Measurements from ENCODE around the gene RRP15.

The RRP15 gene

DNA sequence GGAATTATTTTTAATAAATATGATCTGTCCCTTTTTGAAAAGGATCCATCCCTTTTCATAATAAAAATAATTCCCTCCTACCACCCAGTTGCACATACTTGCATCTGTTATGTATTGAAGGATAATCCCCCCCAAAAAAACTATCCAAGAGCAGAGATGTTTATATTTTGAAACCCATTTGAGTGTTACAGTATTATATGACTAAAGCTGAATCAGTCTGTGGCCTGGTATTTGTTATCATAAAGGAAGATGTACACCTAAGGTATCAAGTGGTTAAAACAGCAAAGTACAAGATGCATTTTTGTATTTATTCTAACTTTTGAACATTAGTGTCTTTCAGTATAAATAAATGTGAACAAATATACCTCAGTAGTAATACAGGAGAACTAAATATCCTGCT is 47.3 kb downstream of the RRP15 start:
- no peak for DNase-seq (ENCODE audit: extremely low spot score, insufficient read length, low read depth)
- no peak for FAIRE-seq

DNA sequence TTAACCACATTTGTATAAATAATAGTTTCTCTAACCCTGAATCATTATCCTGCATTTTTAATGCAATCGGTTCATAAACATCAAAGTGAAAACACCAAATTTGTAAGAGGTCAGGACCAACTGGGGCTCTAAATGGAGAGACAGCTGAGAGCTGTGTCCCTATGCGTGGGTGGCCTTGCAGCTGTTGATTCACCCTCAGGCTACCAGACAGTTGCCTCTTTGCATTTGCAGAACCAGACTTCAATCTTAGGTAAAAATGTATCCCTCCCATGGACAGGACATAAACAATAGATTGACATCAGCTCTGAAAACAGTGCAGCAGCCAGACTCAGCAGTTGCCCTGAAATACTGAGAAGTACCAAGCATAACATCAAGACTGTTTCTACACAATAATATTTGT is 51.2 kb downstream of the RRP15 start:
- DNase-seq (ENCODE audit: extremely low spot score, insufficient read length, low read depth) (no peak), FAIRE-seq (no peak)

DNA sequence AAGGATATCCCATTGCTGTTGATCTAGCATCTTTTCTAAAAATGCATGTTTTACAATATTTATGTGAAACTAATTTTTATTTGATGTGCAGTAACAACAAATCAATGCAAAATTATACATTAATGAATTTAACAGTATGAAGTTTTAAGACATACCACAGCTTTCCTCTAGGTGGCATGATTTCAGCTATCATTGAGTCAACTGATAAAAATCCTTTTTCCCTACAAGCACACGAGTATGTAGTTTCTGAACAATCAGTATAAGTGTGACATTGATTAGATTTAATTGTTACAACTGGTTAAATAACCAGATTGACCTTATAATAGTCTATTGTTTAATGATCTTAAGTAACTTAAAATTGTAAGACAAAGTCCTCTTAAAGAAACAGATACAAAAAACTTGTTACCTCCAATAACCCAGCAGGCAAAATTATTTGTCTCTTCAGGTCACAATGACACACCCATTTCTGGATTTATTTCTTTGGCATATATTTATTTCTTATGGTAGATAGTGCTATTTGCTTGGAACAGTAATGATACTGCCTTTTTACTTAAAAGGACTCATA is 54.3 kb downstream of the RRP15 start:
- FAIRE-seq: peak; percentile 79
- DNase-seq (ENCODE audit: extremely low spot score, insufficient read length, low read depth): no peak

DNA sequence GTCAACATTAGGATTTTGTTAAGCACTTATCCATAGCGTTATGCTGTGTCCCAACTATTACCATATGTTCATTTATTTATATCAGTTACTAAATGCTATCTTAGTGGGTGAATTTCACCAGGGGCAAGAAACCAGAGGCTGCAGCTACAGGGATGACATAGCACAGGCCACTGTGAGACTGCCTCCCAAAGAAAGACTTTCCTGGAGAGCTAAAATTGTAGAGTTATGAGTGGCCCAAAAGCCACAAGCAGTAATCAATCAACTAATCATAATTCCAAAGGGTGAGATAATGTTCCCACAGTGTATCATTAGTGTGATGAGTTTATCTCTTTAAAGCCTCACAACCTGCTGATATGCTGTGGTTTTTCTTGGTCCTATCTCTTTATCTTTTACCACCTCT is 56.2 kb downstream of the RRP15 start:
- DNase-seq (ENCODE audit: extremely low spot score, insufficient read length, low read depth): no peak
- FAIRE-seq: no peak

DNA sequence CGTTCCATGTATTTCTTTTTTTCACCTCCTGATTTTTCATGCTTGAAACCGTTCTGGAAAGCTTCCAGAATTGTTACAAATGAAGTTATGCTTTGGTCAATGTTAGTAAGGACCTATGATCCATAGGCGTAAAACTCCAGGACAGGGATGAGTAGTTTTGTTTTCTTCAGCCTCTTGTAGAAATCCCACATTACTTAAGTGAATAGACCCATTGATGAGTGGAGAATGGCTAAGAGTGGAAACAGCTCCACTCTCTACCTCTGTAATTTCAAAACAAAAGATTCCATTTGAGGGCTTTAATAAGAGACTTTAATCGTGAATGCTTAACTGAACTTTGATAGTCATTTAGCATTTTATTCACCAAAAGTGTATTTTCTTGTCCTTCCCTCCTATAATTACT is 57.0 kb downstream of the RRP15 start:
- FAIRE-seq: no peak
- DNase-seq (ENCODE audit: extremely low spot score, insufficient read length, low read depth): no peak

DNA sequence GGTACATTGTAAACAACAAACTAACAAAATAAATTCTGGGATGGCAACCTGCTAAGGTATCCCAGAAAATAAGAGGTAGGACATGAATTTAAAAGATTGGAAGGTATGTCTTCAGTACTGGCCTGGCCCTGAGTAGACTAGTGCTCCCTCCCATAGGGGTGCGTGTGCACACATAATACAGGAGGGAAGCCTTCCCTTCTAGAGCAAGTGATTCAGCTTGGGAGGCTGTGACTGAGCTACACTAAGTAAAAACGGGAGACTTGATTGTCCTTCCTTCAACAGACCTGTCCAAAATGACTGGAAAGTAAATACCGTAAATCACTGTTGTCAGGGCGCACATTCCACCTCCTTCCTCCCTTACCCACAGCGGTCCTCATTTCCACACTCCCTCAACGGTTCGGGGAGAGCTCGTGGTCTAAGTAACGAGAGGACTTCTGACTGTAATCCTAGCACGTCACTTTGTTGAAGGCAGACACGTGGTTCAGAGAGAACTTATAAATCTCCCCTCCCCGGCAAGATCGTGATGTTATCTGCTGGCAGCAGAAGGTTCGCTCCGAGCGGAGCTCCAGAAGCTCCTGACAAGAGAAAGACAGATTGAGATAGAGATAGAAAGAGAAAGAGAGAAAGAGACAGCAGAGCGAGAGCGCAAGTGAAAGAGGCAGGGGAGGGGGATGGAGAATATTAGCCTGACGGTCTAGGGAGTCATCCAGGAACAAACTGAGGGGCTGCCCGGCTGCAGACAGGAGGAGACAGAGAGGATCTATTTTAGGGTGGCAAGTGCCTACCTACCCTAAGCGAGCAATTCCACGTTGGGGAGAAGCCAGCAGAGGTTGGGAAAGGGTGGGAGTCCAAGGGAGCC is 60.0 kb downstream of the RRP15 start, which contains the start of gene TGFB2:
Gene TGFB2 (plus strand): TSS at position 523 of the 859 bp plus-strand sequence. CDS start 1,366 bp downstream, outside the sequence.
- FAIRE-seq (peak; percentile 49), DNase-seq (ENCODE audit: extremely low spot score, insufficient read length, low read depth) (no peak)

DNA sequence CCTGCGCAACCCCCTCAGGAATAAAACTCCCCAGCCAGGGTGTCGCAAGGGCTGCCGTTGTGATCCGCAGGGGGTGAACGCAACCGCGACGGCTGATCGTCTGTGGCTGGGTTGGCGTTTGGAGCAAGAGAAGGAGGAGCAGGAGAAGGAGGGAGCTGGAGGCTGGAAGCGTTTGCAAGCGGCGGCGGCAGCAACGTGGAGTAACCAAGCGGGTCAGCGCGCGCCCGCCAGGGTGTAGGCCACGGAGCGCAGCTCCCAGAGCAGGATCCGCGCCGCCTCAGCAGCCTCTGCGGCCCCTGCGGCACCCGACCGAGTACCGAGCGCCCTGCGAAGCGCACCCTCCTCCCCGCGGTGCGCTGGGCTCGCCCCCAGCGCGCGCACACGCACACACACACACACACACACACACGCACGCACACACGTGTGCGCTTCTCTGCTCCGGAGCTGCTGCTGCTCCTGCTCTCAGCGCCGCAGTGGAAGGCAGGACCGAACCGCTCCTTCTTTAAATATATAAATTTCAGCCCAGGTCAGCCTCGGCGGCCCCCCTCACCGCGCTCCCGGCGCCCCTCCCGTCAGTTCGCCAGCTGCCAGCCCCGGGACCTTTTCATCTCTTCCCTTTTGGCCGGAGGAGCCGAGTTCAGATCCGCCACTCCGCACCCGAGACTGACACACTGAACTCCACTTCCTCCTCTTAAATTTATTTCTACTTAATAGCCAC is 60.7 kb downstream of the RRP15 start:
- peak; percentile 26 for FAIRE-seq
- DNase-seq (ENCODE audit: extremely low spot score, insufficient read length, low read depth): no peak

DNA sequence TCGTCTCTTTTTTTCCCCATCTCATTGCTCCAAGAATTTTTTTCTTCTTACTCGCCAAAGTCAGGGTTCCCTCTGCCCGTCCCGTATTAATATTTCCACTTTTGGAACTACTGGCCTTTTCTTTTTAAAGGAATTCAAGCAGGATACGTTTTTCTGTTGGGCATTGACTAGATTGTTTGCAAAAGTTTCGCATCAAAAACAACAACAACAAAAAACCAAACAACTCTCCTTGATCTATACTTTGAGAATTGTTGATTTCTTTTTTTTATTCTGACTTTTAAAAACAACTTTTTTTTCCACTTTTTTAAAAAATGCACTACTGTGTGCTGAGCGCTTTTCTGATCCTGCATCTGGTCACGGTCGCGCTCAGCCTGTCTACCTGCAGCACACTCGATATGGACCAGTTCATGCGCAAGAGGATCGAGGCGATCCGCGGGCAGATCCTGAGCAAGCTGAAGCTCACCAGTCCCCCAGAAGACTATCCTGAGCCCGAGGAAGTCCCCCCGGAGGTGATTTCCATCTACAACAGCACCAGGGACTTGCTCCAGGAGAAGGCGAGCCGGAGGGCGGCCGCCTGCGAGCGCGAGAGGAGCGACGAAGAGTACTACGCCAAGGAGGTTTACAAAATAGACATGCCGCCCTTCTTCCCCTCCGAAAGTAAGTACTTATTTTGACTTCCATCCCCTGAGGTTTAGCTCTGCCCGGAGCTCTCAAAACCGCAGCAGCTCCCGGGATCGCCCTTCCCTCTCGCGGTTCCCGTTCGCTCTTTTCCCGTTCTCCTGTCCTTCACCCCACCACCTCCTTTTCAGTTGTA is 61.5 kb downstream of the RRP15 start:
- DNase-seq (ENCODE audit: extremely low spot score, insufficient read length, low read depth) (no peak), FAIRE-seq (no peak)

DNA sequence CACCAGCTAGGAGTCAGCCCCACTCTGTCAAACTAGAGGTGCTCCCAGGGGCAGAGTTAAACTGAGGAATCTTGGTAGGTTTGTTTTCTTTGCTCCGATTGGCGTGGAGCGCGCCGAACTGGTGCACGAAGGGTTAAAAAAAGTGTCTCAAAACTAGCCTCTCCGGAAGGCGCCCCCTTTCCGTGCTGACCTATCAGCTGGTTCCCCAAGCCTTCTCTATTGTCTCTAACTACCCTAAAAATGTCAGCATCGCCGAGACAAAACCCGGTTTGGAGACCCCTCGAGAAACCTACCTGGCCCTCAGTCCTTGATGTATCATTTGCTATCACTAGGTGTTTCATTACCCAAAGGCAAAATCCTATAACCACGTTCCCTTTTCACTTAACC is 62.2 kb downstream of the RRP15 start:
- no peak for DNase-seq (ENCODE audit: extremely low spot score, insufficient read length, low read depth)
- FAIRE-seq: no peak

DNA sequence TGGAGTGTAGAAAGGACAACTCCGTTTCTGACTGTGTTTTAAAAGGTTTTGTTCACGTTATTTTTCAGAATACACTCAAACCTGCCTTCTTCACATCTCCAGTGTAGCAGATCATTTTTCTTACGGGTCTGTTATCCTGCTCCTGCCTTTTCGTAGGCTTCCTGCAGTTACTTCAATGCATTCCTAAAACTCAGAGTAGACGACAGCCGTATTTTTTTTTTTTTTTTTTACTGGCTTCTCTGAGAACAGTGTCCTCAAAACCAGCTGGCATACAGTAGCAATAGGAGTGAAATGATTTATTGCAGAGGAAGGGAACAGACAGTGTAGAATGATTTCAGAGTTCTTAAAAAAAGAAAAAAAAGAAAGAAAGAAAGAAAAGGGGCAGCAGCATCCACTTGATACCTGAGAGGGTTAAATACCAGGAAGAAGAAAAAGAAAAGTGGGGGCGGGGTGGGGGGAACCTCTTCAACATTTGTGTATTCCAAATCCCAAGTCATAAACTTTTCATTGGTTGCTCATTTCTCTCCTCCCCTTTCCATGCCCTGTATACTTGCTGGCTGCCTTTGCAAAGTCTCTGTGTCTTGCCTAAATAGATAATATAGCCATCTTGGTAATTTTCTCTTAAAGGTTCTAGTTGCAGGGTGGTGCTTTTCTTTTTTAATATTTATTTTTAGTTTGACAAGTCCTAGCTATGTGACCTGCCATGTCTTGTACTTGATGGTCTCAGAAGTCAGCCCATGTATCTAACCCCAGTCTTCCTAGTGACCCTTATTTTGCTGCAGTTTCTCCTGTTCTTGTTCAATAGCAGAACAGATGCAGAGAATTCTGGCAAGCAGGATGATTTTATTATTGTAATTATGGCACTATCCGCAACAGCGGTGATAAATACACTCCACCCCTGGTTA is 62.9 kb downstream of the RRP15 start:
- FAIRE-seq (no peak), DNase-seq (ENCODE audit: extremely low spot score, insufficient read length, low read depth) (no peak)

DNA sequence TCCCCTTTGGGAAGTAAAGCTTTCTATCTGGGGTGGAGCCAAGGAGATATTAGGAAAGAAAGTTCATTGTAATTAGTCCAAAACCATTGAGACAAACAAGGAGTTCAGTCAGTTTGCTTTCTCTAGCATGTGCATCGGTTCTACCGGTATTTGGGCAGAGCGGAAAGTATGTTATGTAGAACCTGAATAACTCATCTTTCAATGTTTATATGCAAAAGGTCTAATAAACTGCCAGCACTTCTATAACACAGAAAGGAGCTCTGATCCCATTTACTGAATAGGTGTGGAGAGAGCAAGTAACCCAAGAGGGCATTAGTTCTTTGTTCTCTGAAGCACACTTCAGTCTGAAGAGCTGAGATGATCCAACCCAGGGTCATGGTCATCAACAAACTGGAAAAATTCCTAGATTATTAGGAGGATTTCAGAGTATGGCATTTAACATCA is 63.6 kb downstream of the RRP15 start:
- DNase-seq (ENCODE audit: extremely low spot score, insufficient read length, low read depth) (no peak), FAIRE-seq (no peak)

DNA sequence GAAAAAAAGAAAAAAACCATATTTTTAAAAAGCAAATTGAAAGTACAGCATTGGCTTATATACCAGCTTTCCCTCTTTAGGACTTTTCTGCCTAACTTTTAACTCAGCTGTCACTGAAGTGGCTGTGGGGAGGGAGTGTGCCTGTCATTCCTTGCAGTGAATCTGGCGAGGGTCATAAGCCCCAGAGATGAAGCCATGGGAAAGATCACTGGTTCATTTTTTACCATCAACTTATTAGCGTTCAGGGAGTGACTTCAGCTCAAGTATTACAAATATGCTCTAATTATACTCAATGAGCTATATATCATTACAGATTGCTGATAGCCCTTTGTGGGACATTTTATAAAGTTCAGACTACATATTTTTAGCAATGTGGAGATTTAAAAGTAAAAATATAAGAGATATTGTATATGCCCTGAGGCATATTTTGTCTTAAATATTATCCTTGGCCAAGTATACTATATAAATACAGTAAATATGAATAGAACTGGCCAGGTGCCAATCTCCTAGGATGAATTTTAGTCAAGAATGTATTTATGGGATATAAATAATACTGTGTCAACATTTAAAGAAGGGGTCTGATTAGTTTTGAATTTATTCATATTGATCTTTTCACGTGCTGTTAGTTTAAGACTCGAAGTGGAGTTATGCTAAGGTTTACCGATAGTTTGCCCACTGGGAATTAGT is 64.4 kb downstream of the RRP15 start:
- DNase-seq (ENCODE audit: extremely low spot score, insufficient read length, low read depth) (no peak), FAIRE-seq (no peak)

DNA sequence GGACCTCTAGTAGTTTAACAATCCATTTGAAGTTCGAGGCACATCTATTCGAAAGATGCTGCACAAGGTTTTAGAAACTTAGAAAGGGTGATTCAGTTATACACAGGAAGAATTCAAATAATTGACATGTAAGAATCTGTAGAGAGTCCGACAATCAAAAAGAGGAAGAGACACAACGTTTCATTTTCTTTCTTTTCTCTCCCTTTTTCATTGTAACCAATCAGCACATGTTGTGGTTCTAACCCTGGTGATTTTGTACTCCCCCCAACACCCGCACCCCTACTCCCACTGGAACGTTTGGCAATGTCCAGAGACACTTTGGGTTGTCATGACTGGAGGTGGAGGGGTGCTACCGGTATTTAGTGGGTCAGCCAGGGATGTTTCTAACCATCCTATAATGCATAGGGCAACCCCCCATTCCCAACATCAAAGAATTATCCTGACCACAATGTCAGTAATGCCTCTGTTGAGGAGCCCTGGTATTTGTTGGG is 65.0 kb downstream of the RRP15 start:
- FAIRE-seq (no peak), DNase-seq (ENCODE audit: extremely low spot score, insufficient read length, low read depth) (no peak)

DNA sequence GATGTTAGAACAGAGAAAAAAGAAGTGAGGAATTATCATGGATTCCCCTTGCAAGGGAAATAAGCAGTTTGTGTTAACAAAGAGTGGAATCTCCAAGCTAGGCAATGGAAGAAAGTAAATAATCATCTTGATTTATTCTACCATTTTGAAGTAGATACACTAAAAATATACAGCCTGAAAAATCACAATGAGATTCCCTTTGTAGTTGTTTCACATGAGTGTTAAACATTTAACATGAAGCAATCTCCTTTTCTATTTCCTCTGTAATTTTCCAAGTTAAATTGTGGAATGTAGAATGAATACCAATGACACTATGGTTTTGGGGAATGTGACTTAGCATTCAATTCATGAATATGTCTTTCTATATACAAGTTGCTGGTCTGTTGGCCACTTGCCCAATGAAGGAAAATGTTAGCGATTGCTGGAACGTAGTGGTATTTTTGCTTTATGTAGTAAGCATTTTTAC is 65.7 kb downstream of the RRP15 start:
- DNase-seq (ENCODE audit: extremely low spot score, insufficient read length, low read depth): no peak
- FAIRE-seq: no peak

DNA sequence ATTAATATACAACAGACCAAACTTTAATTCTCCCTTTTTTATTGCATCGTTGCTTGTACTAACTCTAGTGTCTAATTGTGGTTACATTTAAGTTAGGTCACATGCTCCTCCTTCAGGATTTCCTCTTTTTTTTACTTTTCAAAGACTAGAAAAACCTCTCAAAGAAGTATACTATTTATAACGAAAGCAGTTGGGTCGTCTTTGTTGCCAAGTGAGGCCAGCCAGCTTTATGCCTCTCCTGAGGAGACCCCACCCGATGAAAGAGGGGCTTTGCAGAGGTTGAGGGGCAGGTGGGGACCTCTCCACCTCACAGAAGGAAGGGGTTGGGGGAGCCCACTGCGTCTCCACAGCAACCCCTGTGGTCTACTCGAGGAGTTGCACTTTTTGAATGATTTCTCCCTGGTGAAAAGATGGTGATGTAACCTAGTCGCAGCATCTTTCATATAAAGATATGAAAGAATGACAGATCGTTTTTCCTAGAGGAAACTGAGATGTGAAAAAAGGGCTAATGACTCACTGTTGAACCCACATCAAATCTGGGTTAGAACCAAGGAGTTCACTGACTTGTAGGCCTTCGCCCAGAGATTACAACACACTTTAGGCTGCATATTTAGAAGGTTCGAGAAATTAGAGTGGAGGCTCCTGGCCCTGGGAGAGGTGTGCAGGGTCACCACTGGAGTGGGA is 66.4 kb downstream of the RRP15 start:
- FAIRE-seq: peak; percentile 15
- DNase-seq (ENCODE audit: extremely low spot score, insufficient read length, low read depth): no peak

DNA sequence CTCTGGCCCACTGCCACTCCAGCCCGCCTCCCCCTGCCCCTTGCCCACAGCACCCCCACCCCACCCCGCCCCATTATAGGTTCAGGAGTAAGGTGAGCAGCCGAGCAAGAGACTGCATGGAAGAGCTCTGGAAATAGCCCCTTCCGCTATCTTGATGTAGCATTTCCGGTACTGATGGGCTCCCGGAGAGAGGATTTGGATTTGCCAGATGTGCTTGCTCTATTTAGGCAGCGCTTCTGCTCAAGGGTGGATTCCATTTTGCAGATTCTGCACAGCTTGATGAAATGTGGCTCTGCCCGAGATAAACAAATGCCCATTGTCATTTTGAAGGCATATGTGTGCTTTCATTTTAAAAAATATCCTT is 67.0 kb downstream of the RRP15 start:
- FAIRE-seq: no peak

DNA sequence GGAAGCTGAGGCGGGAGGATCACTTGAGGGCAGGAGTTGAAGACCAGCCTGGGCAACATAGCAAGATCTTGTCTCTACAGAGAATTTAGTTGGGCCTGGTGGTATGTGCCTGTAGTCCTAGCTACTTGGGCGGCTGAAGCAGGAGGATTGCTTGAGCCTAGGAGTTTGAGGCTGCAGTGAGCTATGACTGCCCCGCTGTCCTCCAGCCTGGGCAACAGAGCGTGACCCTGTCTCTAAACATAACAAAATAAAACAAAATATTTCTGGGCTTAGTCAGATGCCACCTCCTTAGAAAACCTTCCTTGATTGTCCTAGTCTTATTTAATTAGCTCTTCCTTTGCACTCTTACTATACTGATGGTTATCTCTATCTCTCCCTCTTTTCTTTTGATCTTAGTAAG is 68.6 kb downstream of the RRP15 start:
- DNase-seq (ENCODE audit: extremely low spot score, insufficient read length, low read depth): no peak
- no peak for FAIRE-seq

More for the DNA sequence above, 67.0 kb downstream of the RRP15 start:
- DNase-seq (ENCODE audit: extremely low spot score, insufficient read length, low read depth): no peak

DNA sequence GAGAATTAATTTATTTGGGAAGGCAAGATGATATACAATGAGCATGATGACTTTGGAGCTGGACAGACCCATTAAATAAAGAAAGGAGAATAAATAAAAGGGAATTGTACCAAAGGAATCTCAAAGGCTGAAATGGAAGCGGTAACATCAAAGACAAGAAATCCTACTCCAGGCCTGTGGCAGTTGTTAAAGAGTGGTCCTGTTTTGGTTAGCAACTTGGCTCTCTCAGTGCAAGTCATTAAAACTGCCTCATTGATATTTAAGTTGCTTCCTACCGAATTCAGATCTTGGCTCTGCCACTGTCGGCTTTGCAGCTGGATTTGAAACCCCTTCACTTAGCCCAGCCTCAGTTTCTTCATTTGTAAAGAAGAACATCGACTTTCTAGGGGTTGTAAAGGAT is 70.2 kb downstream of the RRP15 start:
- DNase-seq (ENCODE audit: extremely low spot score, insufficient read length, low read depth) (no peak), FAIRE-seq (no peak)
